ENCODE data around the gene CCDC158.

Gene CCDC158

DNA sequence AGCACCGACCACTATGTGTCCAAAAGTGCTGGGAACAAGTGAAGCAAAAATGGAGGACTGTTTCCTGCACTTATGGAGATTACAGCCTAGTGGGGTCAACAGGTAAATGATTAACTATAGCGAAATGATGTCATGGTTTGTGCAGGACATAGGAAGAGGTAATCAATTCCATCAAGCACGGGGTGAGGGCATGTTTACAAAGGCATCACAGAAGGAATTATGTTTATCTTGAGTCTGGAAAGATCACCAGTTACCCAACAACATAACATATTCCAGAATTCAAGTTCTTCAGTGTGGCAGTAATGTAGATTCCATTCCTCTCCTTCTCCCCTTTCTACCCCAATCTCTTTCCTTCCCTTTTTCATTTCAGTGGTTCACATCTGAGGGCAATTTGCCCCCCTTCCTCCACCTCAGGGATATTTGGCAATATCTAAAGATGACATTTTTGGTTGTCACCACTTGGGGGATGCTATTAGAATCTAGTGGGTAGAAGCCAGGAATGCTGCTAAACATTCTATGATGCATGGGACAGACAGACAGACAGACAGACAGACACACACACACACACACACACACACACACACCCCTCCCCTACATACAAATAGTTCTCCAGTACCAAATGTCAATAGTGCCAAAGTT, 145.3 kb downstream of the CCDC158 start:
- DNase-seq, result no peak

DNA sequence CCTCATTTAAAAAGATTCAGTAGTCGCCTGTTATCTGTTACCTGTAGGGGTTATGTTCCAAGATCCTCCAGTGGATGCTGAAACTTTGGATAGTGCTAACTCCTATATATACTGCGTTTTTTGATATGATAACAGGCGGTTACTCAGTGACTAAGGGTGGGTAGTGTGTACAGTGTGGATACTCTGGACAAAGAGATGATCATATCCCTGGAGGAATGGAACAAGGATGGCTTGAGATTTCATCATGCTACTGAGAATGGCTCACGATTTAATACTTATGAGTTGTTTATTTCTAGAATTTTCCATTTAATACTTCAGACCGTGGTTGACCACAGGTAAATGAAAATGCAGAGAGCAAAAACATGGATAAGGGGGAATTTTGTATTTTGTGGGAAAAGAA, 147.9 kb downstream of the CCDC158 start:
- DNase-seq, result no peak

DNA sequence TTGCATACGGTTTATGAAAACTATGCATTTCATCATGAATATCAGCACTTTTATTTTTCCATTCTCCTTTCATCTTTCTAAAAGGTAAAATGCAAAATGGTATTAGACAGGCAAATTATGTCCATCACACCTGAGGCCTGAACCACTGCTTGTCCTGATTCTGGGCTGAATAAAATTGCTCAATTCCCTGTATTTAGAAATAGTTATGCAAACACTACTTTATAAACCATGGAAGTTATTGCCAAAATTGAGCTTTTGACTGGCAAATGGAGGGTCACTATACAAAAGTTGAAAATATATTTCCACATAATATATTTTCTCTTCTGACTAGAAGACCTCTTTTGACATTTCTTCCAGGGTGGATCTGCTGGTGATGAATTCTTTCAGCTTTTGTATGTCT, 148.4 kb downstream of the CCDC158 start:
- DNase-seq, result no peak

DNA sequence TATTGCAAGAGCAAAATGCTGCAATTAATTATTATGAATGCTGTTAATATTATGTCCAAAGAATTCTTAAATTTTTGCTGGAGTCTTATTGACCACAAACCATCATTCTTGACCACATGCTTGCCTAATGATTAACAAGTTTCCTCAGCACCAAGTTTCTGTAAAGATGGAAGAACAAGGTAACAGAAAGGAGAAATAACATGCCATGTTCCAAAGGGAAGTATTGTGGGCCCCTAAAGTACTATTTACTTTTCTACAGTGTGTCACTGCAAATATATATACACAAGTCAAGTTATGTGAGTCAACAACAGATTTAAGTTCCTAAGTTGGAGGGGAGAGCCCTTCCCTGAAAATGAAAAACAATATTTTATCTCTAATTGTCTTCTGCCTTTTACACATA, 148.9 kb downstream of the CCDC158 start:
- no peak for DNase-seq

DNA sequence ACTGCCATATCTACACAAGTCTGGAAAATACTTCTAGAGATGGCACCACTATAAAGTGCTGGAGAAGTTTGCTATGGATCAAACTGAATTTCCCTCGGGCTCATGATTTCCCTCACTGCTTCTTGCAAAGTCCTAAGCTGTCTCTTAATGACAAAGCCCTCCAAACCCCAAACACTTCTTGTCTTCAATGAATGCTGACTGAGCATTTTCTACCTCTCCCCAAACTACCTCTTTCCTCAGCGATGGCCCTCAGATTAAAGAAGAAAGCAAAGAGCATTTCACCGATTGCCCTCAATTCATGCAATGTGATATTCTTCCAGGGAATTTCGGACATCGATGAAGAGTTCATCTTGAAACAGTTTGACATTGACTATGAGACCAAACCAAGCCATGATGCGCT, 149.7 kb downstream of the CCDC158 start:
- DNase-seq, result no peak

DNA sequence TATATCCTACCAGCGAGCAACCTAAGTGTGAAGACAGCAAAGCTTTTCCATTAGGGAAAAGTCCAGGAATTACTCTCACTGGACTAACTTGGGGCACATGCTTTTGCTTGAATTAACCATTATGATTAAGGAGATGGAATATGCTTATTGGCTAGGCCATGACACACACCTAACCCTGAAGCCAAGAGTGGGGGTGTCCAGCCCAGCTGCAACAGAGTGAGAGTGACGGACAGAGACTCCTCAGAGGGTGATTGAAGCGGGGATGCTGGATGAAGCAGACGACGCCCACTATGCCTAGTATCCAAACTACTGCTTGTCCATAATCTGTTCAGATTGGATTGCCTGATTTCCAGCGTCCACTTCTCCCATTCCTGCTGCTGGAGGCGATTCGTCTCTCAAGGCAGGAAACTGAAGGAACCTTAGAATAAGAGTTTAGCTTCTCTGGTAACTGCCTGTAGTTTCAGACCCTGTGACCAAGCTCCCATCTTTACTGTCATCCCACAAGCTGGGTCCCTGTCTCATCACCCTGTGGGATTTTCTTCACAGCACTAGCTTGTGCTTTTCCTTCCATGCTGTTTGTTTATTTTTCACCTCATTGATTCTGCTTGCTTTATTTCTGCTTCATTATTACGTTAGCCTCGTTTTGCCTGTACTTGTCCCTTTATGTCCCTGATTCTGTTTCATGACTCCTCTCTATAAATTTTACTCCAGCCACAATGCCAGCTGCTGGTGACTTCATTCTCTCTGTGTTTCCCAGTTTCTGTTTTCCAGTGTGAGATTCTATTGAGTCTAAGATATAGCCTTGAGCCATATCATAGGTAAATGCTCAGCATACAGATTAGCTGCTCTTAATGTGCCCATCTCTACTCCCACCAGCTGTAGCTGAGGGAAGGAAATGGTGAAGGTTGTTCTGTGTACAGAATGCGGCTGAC, 150.4 kb downstream of the CCDC158 start:
- DNase-seq, result peak; percentile 23

DNA sequence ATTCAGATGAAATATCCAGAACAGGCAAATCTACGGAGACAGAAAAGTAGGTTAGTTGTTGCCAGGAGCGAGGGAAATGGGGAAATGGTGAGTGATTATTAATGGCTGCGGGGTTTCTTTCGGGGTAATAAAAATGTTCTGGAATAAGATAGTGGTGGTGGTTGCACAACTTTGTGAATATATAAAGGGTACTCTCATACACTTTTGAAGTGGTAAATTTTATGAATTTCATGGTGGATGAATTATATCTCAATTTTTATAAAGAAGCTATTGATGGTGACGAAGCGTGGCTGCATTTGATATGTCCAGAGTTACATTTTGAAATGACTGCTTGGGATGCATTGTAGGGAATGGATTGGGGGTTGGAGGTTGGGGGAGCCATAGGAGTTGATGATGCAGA, 153.1 kb downstream of the CCDC158 start:
- no peak for DNase-seq

DNA sequence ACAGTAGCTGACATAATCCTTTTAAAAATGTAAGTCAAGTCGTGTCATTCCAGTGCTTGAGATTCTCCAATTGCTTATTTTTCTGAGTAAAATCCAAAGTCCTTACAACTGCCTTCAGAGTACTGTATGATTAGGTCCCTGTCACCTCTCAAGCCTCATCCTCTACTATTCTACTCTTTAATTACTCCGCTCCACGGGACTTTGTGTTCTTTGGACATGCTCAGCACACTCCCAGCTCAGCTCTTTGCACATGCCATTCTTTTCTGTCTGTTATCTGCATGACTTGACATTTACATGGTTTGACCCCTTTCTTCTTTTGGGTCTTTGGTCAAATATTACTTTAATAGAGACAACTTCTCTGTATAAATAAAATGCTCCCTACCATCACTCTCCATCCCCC, 154.3 kb downstream of the CCDC158 start:
- no peak for DNase-seq

DNA sequence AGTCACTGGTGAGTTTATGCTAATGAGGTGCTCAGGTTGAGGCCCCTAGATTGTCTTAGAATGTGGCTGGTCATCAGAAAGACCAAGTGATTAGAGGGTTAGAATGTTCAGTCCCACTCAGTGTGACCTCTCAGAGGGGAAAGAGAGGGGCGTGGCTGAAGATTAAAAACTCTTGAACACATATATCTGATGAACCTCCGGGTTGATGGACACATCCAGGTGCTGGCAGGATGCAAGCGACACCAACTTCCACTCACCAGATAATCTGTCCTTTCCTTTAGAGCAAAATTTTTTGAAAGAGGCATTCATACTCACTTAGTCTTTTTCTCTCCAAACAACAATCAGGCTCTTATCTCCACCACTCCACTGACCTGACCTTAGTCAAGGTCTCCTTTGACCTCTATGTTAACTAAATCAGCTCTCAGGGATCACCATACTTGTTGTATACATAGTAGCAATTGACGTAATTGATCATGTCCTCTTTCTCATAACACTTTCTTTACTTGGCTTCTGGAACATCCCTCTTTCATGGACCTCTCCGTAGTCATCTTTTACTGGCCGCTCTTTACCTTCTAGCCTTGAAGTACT, 155.2 kb downstream of the CCDC158 start:
- DNase-seq, result no peak
